Colonic mucosa (tissue), 4 donors: Measurements from ENCODE around the gene UPF3A. TPM values are rescaled to one million over a fixed set of nuclear protein-coding genes. Genes with fewer than 3 reads are reported as not detected.
"Not testable (repeated sequence)": the region's sequence is repeated elsewhere in the genome, so short reads cannot be mapped to it uniquely, and the experiment has no call there.

ENCODE experiments used
- DNase-seq: peaks from one replicate; pipeline ENCODE4 v3.0.0-alpha.2; 2020
- H3K27ac ChIP-seq: fragments of 200-600 bp; one replicate; pipeline ENCODE4 v1.8.0; 2021
- H3K27me3 ChIP-seq: fragments of 200-600 bp; one replicate; pipeline ENCODE4 v1.8.0; 2021
- H3K36me3 ChIP-seq: fragments of 200-600 bp; one replicate; pipeline ENCODE4 v1.8.0; 2021
- H3K4me1 ChIP-seq: fragments of 200-600 bp; one replicate; pipeline ENCODE4 v1.8.0; 2021; ENCODE audit warnings: mild to moderate bottlenecking
- H3K4me3 ChIP-seq: fragments of 200-600 bp; one replicate; pipeline ENCODE4 v1.8.0; 2021
- H3K9ac ChIP-seq, 2 donors: one replicate each; pipeline ENCODE4 v1.7.0; 2013; ENCODE audit warnings: control low read depth in 2 of 2, low read depth in 2 of 2, low read length in 2 of 2
- H3K9me3 ChIP-seq: fragments of 200-600 bp; one replicate; pipeline ENCODE4 v1.8.0; 2021
- intact Hi-C: fragments of 100-400 bp; cut with DNase I; formaldehyde crosslinking; loops from one replicate; pipeline ENCODE4 v1.14.1; 2022
- total RNA-seq, 2 donors: library from RNA; stranded (reverse); fragmentation: NEBNext Ultra II Directional in 1 of 2; extraction: Animal tissue kit (Norgen Biotek cat#: 25700) in 1 of 2; gene quantifications; one replicate each; pipeline ENCODE4 v1.2.1, GENCODE V29; 2021
- TF ChIP-seq, protein P1 (sequence below): fragments of 200-600 bp; IDR thresholded peaks from one replicate; pipeline ENCODE4 v1.8.0; 2022; ENCODE audit warnings: antibody characterized with exemption, mild to moderate bottlenecking
- donor health status: healthy.
- donor health status: DM: no; HTN: no; CAD: no.
- donor health status: DM: no; HTN: no; CAD: no.

The UPF3A gene
- total RNA-seq, 2 donors from 2014 or later, result 22.1 to 29.7 TPM

DNA sequence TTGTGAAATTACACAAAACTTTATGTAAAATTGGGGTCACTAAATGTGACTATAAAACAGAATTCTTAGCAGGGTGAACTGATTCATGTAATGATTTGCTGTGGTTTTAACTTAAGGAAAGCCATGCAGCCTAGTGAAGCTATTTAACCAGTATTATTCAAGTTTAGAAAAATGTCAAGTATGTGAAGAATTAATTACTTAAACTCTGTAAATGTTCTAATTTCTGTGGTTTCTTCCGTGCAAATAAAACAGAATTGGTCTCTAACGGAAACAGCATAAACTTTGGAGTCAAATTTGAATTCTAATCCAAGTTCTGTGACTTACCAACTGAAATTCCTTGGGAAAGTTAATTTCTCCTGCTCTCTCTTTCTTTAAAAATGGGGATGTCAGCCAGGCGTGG, 33.4 kb upstream of the UPF3A start:
- TF ChIP-seq, protein P1, sequence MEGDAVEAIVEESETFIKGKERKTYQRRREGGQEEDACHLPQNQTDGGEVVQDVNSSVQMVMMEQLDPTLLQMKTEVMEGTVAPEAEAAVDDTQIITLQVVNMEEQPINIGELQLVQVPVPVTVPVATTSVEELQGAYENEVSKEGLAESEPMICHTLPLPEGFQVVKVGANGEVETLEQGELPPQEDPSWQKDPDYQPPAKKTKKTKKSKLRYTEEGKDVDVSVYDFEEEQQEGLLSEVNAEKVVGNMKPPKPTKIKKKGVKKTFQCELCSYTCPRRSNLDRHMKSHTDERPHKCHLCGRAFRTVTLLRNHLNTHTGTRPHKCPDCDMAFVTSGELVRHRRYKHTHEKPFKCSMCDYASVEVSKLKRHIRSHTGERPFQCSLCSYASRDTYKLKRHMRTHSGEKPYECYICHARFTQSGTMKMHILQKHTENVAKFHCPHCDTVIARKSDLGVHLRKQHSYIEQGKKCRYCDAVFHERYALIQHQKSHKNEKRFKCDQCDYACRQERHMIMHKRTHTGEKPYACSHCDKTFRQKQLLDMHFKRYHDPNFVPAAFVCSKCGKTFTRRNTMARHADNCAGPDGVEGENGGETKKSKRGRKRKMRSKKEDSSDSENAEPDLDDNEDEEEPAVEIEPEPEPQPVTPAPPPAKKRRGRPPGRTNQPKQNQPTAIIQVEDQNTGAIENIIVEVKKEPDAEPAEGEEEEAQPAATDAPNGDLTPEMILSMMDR, result no peak
- Histone ChIP-seq H3K27me3 (no peaks in the 10 kb centered on the region), H3K4me1 (no peaks in the 10 kb centered on the region), H3K36me3 (peaks cover 9% of the 10 kb centered on the region), H3K9me3 (no peaks in the 10 kb centered on the region), H3K4me3 (no peak overlapping the region), H3K9ac (no peak overlapping the region), H3K27ac (no peak overlapping the region)
- intact Hi-C loops, result no loop called here
- no peak for DNase-seq

DNA sequence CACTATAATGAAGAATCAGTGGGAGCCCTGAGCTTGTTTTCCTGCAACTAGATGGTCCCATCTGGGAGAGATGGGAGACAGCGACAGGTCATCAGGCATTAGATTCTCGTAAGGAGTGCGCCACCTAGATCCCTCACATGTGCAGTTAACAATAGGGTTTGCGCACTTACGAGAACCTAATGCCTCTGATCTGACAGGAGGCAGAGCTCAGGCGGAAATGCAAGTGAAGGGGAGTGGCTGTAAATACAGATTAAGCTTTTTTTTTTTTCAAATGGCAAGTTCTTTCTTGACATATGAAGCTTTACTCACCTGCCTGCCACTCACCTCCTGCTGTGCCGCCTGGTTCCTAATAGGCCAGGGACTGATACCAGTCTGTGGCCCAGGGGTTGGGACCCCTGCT, 32.3 kb upstream of the UPF3A start:
- Histone ChIP-seq H3K4me1 (no peaks in the 10 kb centered on the region), H3K27ac (no peak overlapping the region)

DNA sequence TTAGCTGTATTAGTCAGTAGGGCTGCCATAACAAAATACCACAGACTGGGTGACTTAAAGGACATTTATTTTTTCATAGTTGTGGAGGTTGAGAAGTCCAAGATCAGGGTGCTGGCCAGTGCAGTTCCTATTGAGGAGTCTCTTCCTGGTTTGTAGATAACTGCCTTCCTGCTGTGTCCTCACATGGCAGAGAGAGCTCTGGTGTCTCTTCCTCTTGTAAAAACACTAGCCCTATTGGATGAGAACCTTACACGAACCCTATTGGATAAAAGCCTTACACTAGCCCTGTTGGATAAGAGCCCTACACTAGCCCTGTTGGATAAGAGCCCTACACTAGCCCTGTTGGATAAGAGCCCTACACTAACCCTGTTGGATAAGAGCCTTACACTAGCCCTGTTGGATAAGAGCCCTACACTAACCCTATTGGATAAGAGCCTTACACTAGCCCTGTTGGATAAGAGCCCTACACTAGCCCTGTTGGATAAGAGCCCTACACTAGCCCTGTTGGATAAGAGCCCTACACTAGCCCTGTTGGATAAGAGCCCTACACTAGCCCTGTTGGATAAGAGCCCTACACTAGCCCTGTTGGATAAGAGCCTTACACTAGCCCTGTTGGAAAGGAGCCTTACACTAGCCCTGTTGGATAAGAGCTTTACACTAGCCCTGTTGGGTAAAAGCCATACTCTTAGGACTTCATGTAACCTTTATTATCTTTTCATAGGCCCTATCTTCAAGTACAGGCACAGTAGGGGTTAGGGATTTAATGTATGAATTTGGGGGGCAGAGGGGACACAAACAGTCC, 29.6 kb upstream of the UPF3A start:
- H3K4me3 ChIP-seq, H3K36me3 ChIP-seq, intact Hi-C loops, DNase-seq, H3K4me1 ChIP-seq, H3K27me3 ChIP-seq, H3K9me3 ChIP-seq, H3K9ac ChIP-seq, H3K27ac ChIP-seq: not testable (repeated sequence)

More for the DNA sequence above, 32.3 kb upstream of the UPF3A start:
- Histone ChIP-seq H3K36me3 (peaks cover 9% of the 10 kb centered on the region), H3K4me3 (no peak overlapping the region), H3K9me3 (no peaks in the 10 kb centered on the region), H3K27me3 (no peaks in the 10 kb centered on the region), H3K9ac (no peak overlapping the region)
- TF ChIP-seq, protein P1, result no peak
- DNase-seq, result peak; percentile 33
- intact Hi-C loops, result no loop called here

DNA sequence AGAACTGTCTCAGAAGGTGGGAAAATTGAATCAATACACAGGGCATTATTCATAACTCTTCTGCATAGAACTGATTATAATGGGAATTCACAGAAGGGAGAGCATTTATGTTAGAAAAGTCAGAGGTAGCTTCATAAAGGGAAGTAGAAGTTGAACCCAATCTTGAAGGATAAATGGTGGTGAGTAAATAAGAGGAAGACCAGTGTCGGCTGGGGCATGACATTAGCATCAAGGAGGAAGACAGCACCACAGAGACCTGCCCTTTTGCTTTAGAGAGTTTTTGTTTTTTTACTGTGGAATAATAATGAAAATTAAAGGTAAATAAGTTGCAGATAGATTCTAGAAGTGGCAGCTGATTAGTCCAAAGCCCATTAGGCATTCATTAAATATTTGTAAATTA, 24.9 kb upstream of the UPF3A start:
- no peaks in the 10 kb centered on the region for H3K36me3 ChIP-seq
- intact Hi-C loops, result no loop called here

DNA sequence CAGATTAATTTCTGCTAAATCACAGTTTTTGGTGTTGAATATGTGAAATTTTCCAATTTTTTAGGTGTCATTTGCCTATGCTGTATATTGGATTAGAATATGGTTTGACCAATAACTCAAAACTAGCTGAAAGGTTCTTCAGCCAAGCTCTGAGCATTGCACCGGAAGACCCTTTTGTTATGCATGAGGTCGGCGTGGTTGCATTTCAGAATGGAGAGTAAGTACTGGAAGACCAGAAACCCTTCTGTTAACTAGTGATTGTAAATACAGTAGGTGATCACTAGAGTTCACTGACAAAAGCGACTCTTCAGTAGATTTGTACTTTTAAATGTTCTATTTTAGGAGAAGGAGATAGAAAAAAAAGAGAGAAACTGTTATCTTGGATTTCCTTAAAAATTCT, 24.4 kb upstream of the UPF3A start:
- Histone ChIP-seq H3K9ac (no peak overlapping the region), H3K27me3 (no peaks in the 10 kb centered on the region), H3K9me3 (no peaks in the 10 kb centered on the region), H3K4me1 (no peaks in the 10 kb centered on the region), H3K27ac (no peak overlapping the region), H3K36me3 (no peaks in the 10 kb centered on the region), H3K4me3 (no peak overlapping the region)
- intact Hi-C loops, result no loop called here
- TF ChIP-seq, protein P1, result no peak
- no peak for DNase-seq

More for the DNA sequence above, 24.9 kb upstream of the UPF3A start:
- Histone ChIP-seq H3K4me1 (no peaks in the 10 kb centered on the region), H3K4me3 (no peak overlapping the region), H3K9ac (no peak overlapping the region), H3K27me3 (no peaks in the 10 kb centered on the region), H3K9me3 (no peaks in the 10 kb centered on the region), H3K27ac (no peak overlapping the region)
- TF ChIP-seq, protein P1, result no peak
- DNase-seq, result no peak

DNA sequence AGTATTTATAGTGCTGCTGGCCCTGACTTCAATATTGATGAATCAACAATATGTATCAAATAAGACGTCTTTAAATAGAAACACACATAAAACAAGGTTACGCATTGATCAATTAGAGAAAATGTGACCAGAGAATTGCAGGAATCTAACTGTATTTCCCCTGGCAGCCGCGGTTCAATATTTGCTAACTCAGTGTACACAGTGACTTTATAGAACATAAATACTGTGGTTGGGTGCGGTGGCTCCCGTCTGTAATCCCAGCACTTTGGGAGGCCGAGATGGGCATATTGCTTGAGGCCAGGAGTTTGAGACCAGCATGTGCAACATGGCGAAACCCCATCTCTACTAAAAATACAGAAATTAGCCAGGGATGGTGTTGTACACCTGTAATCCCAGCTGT, 22.8 kb upstream of the UPF3A start:
- Histone ChIP-seq H3K36me3 (no peaks in the 10 kb centered on the region), H3K27ac (no peak overlapping the region), H3K9me3 (no peaks in the 10 kb centered on the region), H3K4me3 (no peak overlapping the region), H3K27me3 (no peaks in the 10 kb centered on the region), H3K4me1 (no peaks in the 10 kb centered on the region), H3K9ac (no peak overlapping the region)
- TF ChIP-seq, protein P1, result no peak
- peak; percentile 36 for DNase-seq
- intact Hi-C loops, result no loop called here
